HG03469 (cell line): Measurements from ENCODE around the gene MSANTD7.

ENCODE experiments used
- ATAC-seq: cut with Tn5 transposase; IDR thresholded peaks from one replicate; pipeline ENCODE4 v1.9.1; 2021; ENCODE audit warnings: mild to moderate bottlenecking, moderate library complexity, moderate number of reproducible peaks; ENCODE audit not compliant: unreplicated experiment

Gene MSANTD7

GRCh38 chr10:14879928-14880193 lies 41.8 kb downstream of the MSANTD7 start:
- no peak for ATAC-seq

DNA sequence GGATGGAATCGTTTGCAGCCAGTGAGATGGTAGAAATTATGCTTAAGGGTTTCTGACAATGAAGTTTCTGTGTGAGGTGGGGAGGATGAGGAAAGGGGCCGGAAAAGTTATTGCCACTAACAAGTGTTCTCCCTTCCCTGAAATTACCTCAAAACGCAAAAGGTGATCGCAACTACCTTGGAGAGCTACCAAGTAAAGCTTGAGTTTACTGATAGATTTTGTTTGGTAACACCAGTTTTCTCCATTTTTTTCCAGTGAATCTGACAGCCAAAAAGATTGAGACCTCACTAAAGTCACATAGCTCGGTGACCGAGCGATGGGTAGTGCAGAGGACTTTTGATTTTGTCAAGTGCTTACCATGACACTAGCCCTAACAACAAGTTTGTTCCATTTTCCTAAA lies 42.1 kb downstream of the MSANTD7 start:
- no peak for ATAC-seq

- ATAC-seq, result no peak
Measured at GRCh38 chr10:14884082-14884481, 46.0 kb downstream of the MSANTD7 start.
